Cardiac muscle cell (in vitro differentiated cells and primary cell): Measurements from ENCODE around the gene RIC8B. TPM values are rescaled to one million over a fixed set of nuclear protein-coding genes. Genes with fewer than 3 reads are reported as not detected.

Source experiments
- DNase-seq, 2 donors: peaks; one replicate each; pipeline versions ENCODE4 v3.0.0 to v3.0.0-alpha.2; 2010 to 2017; ENCODE audit warnings: low read depth in 1 of 2, low spot score in 1 of 2
- H3K27ac ChIP-seq: fragments of 200-600 bp; sonication (generic); 2 replicates; pipeline ENCODE4 v1.5.1; 2016
- H3K27me3 ChIP-seq: fragments of 200-600 bp; sonication (generic); 2 replicates; pipeline ENCODE4 v1.6.0; 2016; ENCODE audit warnings: control low read depth
- H3K36me3 ChIP-seq: fragments of 200-600 bp; sonication (generic); 2 replicates; pipeline ENCODE4 v1.5.1; 2016; ENCODE audit warnings: control low read depth
- H3K4me1 ChIP-seq: fragments of 200-600 bp; sonication (generic); 2 replicates; pipeline ENCODE4 v1.8.1; 2017; ENCODE audit warnings: low read depth, mild to moderate bottlenecking, mixed run types
- H3K4me3 ChIP-seq: fragments of 200-600 bp; sonication (generic); 2 replicates; pipeline ENCODE4 v1.5.1; 2016; ENCODE audit warnings: mild to moderate bottlenecking
- H3K9me3 ChIP-seq: fragments of 200-600 bp; sonication (generic); 2 replicates; pipeline ENCODE4 v1.5.1; 2017; ENCODE audit warnings: low read depth, mild to moderate bottlenecking, control low read depth
- polyA plus RNA-seq: library from polyadenylated mRNA; unstranded; fragments of >200 nt; fragmentation: Nextera tagmentation; extraction: Ambion mirVana; gene quantifications from 2 replicates; pipeline ENCODE4 v1.2.1, GENCODE V29; 2016
- total RNA-seq: library from RNA; depleted of rRNA; stranded (reverse); fragments of >200 nt; gene quantifications from 2 replicates; pipeline ENCODE4 v1.2.3, GENCODE V29; 2016
- TF ChIP-seq, protein P1 (sequence below): IDR thresholded peaks from 2 replicates; pipeline ENCODE4 v1.5.1; 2012; ENCODE audit warnings: low read depth, mild to moderate bottlenecking, low read length

Gene RIC8B
- total and polyA plus RNA-seq, 2 experiments from 2014 or later: 15.7 to 16.6 TPM

DNA sequence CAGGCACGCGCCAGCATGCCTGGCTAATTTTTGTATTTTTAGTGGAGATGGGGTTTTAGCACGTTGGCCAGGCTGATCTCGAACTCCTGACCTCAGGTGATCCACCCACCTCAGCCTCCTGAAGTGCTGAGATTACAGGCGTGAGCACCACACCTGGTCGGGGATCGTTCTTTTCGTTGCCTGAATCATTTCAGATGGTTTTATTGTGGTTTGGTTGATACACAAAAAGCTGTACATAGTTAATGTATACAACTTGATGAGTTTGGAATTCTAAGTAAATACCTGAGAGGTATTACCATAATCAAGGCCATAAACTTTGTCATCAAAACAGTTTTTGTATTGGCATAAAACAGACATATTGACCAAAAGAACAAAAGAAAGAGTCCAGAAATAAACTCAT is 63.3 kb downstream of the RIC8B start:
- TF ChIP-seq, protein P1, sequence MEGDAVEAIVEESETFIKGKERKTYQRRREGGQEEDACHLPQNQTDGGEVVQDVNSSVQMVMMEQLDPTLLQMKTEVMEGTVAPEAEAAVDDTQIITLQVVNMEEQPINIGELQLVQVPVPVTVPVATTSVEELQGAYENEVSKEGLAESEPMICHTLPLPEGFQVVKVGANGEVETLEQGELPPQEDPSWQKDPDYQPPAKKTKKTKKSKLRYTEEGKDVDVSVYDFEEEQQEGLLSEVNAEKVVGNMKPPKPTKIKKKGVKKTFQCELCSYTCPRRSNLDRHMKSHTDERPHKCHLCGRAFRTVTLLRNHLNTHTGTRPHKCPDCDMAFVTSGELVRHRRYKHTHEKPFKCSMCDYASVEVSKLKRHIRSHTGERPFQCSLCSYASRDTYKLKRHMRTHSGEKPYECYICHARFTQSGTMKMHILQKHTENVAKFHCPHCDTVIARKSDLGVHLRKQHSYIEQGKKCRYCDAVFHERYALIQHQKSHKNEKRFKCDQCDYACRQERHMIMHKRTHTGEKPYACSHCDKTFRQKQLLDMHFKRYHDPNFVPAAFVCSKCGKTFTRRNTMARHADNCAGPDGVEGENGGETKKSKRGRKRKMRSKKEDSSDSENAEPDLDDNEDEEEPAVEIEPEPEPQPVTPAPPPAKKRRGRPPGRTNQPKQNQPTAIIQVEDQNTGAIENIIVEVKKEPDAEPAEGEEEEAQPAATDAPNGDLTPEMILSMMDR: no peak
- no peak for DNase-seq
- H3K36me3 ChIP-seq: no peaks in the 10 kb centered on the region
- H3K4me1 ChIP-seq: peaks cover 56% of the 10 kb centered on the region
- H3K27me3 ChIP-seq: no peaks in the 10 kb centered on the region
- H3K27ac ChIP-seq: peak overlapping the region; percentile 93
- H3K4me3 ChIP-seq: no peak overlapping the region
- H3K9me3 ChIP-seq: no peaks in the 10 kb centered on the region

DNA sequence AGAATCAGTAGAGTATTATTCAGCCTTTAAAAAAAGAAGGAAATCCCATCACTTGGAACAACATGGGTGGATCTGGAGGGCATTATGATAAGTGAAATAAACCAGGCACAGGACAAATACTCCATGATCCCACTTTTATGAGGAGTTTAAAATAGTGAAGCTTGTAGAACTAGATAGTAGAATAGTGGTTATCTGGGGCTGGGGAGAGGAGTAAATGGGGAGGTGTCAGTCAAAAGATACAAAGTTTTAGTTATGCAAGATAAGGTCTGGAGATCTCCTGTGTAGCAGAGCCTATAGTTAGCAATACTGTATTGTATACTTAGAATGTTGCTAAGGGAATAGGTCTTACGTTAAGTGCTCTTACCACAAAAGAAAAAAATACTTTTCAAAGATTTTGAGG is 64.9 kb downstream of the RIC8B start:
- Histone ChIP-seq H3K36me3 (no peaks in the 10 kb centered on the region), H3K27ac (peak overlapping the region; percentile 93), H3K9me3 (no peaks in the 10 kb centered on the region), H3K4me1 (peaks cover 61% of the 10 kb centered on the region), H3K4me3 (no peak overlapping the region), H3K27me3 (no peaks in the 10 kb centered on the region)
- DNase-seq: no peak
- TF ChIP-seq, protein P1: no peak

DNA sequence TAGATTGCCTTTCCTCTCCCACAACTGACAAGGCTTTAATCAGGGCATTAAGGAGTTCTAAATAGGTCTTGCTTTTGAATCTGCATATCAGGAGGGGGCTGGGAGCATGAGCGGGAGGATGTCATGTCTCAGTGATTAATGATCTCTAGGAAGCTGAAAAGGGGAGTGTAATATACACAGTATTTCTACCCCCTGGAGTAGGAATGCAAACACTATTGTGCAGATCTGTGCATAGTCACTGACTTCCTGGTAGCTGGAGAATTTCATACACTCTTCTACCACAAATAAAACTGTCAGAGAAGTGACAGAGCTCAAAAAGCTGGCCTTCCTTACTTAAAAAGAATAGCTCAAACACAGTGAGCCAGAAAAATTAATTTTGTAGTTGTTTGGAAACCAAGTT is 65.8 kb downstream of the RIC8B start:
- DNase-seq: peak; percentile 76 to 78

DNA sequence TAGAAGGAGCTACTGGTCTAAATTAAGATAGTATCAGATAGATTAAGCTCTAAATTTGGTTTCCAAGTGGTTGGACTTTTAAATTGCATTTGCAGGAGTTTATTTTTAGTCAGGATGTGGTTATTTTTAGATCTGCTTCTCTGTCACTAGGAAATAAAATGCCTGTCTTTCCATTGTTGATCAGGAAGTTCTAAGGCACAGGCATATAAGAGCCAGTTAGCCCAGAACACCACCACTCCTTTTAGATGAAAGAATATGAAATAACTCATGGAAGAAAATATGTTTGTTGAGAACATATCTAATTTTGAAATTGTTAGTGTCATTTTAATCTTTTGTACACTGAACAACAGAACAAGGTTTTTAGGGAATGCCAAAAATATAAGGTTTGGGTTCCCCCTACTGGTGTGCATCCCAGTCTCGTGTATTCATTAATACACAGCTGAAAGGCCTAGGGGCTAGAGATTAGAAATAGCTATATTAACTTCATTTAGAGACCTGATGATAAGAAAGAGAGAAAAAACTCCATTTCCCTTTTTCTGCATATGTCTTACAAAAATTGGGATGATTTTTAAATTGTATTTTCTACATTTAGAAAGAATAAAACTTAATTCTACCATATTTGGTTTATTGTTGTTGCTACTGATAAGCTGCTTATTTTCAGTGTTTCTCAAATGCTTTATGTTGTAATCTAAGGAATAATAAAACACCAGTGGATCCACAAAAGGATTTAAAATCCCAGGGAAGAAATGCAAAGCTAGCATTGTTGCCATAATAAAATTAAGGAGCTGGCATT is 67.2 kb downstream of the RIC8B start:
- no peaks in the 10 kb centered on the region for H3K9me3 ChIP-seq
- H3K27ac ChIP-seq: peak overlapping the region; percentile 93
- H3K27me3 ChIP-seq: no peaks in the 10 kb centered on the region
- H3K36me3 ChIP-seq: no peaks in the 10 kb centered on the region
- peak overlapping the region; percentile 6 for H3K4me3 ChIP-seq
- H3K4me1 ChIP-seq: peaks cover 47% of the 10 kb centered on the region
- DNase-seq: peak; percentile 71 to 72
- TF ChIP-seq, protein P1: peak; percentile 67

More for the DNA sequence above, 65.8 kb downstream of the RIC8B start:
- TF ChIP-seq, protein P1: no peak
- Histone ChIP-seq H3K9me3 (no peaks in the 10 kb centered on the region), H3K27ac (peak overlapping the region; percentile 93), H3K4me3 (peak overlapping the region; percentile 5), H3K27me3 (no peaks in the 10 kb centered on the region), H3K4me1 (peaks cover 61% of the 10 kb centered on the region), H3K36me3 (no peaks in the 10 kb centered on the region)

DNA sequence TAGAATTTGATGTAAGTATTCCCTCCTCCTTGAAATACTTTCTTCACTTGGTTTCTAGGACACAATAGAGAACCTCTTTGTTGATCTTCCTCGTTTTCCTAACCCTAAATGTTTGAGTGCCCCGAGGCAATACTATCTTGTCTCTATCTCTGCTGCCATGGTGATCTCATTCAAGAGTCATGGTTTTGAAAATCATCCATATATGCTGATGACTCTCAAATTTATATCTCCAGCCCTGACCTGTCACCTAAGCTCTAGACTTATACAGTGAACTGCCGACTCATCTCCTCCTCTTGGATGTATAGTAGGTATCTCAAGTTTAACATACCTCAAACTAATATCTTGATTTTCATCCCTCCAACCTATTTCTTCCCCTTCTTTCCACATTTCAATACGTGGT is 71.4 kb downstream of the RIC8B start:
- H3K27ac ChIP-seq: no peak overlapping the region
- TF ChIP-seq, protein P1: no peak
- H3K4me3 ChIP-seq: no peak overlapping the region
- H3K9me3 ChIP-seq: no peaks in the 10 kb centered on the region
- DNase-seq: no peak
- H3K27me3 ChIP-seq: no peaks in the 10 kb centered on the region
- peaks cover 3% of the 10 kb centered on the region for H3K36me3 ChIP-seq
- peaks cover 25% of the 10 kb centered on the region for H3K4me1 ChIP-seq
